ENCODE results near the gene ZNF598.

DNA sequence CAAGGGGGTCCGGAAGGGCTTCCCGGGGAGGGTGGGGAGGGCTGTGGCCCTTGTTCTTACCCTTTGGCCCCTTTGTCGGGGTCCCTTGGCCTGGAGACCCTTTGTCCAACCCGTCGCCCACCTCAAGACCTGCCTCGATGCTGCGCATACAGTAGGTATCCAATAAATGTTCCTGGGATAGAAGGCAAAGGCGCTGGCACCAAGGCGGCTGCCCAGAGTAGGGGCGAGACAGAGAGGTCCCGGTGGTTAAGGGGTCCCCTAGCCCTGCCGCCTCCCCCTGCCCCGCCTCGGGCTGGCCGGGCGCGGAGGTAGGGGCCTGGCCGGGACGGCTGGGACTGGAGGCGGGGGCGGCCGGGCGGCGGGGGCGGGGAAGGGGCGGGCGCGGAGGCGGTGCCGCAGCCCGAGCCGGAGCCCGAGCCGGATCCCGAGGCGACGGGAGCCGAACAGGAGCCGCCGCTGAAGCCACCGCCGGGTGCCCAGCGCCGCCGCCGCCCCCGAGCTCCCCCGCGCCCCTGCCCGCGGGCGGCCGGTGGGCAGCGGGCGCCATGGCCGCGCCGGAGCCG is 16.9 kb upstream of the ZNF598 start, which contains the start of gene NHERF2:
- TF ChIP-seq, protein P1, sequence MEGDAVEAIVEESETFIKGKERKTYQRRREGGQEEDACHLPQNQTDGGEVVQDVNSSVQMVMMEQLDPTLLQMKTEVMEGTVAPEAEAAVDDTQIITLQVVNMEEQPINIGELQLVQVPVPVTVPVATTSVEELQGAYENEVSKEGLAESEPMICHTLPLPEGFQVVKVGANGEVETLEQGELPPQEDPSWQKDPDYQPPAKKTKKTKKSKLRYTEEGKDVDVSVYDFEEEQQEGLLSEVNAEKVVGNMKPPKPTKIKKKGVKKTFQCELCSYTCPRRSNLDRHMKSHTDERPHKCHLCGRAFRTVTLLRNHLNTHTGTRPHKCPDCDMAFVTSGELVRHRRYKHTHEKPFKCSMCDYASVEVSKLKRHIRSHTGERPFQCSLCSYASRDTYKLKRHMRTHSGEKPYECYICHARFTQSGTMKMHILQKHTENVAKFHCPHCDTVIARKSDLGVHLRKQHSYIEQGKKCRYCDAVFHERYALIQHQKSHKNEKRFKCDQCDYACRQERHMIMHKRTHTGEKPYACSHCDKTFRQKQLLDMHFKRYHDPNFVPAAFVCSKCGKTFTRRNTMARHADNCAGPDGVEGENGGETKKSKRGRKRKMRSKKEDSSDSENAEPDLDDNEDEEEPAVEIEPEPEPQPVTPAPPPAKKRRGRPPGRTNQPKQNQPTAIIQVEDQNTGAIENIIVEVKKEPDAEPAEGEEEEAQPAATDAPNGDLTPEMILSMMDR (IDR thresholded peaks at IDR 0.05), result no peak
- no peak for TF ChIP-seq POLR2A (IDR thresholded peaks at IDR 0.05)

Measured in breast epithelium (tissue), 3 donors.